ENCODE results near the gene SIN3B. TPM values are rescaled to one million over a fixed set of nuclear protein-coding genes. Genes with fewer than 3 reads are reported as not detected.

The SIN3B gene
- total RNA-seq, 1 donor from 2014 or later = 90.8 TPM

DNA sequence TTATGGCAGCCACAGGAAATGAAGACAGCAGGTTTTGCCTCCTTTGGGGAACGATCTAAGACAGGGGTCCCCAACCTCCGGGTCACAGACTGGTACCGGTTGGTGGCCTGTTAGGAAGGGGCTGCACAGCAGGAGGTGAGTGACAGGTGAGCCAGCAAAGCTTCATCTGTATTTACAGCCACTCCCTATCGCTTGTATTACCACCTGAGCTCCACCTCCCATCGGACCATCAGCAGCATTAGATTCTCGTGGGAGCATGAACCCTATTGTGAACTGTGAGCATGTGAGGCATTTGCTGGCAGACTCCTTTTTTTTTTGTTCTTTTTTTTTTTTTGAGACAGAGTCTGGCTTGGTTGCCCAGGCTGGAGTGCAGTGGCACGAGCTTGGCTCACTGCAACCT, 81.8 kb downstream of the SIN3B start:
- DNase-seq (ENCODE audit: low spot score) = no peak

DNA sequence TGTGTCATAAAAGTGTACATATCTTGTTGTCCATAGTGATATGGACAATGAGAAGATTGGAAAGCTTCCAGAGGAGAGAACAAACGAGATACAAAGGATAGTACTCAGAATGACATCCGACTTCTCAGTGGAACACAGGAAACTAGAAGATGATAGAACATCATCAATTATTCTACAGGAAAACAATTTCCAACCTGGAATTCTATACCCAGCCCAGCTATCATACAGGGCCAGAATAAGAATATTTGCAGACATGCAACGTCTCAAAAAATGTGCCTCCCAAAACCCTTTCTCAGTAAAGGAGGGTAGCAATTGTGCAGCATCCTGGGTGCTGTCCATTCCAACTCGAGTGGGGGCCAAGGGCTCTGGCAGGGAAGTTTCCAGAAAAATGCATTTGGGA, 83.6 kb downstream of the SIN3B start:
- no peak for DNase-seq (ENCODE audit: low spot score)

DNA sequence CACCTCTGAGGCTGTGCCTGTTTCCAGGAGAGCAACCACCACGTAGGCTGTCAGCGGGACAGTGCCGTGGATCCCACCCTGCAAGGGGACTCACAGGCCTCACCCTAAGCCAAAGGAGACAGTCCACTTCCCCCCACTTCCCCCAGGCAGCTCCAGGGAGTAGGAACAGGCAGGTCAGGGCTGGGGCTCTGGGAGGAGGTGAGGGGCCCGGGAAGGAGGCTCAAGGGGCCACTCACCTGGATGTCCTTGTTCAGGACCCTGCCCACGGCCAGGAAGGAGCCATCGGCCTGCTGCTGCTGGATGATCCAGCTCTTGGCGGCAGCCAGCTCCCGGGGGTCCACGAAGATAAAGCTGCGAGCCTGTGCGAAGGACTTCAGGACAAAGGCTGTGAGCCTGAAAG, 85.2 kb downstream of the SIN3B start:
- DNase-seq (ENCODE audit: low spot score) = no peak

DNA sequence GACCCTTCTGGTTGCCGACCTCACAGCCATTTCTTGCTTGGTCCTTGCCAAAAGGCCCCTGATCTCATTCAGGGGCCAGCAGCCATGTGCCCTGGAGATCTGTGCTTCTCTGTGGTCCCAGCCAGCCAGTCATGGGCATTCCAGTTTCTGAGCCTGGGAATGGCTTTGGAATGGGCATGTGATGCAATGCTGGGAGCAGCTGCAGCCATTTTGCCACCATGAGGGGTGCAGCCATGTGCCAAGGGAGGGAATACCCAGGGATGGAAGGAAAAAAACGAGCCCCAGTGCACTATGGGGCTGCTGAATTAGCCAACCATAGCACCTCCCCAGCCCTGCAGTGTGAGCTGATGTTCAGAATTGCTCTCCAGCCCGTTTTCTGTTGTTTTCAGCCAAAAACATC, 85.9 kb downstream of the SIN3B start:
- no peak for DNase-seq (ENCODE audit: low spot score)

DNA sequence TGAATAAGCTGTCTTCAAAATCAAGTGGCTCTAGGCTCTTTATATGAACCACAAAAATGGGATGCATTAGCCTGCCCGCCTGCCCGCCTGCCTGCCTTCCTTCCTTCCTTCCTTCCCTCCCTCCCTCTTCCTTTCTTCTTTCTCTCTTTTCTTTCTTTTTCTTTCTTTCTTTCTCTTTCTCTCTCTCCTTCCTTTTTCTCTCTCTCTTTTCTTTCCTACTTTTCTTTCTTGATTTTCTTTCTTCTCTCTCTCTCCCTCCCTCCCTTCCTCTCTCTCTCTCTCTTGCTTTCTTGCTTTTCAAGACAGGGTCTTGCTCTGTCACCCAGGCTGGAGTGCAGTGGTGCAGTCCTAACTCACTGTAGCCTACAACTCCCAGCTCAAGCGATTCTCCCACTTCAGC, 86.5 kb downstream of the SIN3B start:
- no peak for DNase-seq (ENCODE audit: low spot score)

DNA sequence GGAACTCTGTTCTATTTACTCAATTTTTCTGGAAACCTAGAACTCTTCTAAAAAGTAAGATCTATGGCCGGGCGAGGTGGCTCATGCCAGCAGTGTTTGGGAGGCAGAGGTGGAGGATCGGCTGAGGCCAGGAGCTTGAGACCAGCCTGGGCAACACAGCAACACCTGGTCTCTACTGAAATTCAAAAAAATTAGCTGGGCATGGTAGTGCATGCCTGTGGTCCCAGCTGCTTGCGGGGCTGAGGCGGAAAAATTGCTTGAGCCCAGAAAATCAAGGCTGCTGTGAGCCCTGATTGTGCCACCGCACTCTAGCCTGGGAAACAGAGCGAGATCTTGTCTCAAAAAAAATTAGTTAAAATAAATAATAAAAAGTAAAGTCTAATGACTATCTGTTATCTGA, 88.2 kb downstream of the SIN3B start:
- no peak for DNase-seq (ENCODE audit: low spot score)

DNA sequence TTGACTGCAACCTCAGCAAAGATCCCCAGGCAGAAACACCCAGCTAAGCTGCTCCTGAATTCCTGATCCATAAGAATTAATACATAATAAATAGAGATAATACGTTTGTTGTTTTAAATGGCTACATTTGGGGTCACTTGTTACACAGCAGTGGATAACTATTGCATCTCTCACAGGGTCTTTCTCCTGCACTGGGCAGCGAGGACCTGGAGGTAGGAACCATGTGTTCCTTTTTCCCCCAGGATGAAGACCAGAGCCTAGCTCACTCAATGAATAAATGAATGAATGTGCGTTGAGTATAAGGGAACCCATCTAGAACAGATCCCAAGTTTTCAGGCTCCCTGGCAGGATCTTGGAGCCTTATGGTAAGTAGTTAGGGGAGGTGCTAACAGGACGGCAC, 90.3 kb downstream of the SIN3B start:
- no peak for DNase-seq (ENCODE audit: low spot score)

DNA sequence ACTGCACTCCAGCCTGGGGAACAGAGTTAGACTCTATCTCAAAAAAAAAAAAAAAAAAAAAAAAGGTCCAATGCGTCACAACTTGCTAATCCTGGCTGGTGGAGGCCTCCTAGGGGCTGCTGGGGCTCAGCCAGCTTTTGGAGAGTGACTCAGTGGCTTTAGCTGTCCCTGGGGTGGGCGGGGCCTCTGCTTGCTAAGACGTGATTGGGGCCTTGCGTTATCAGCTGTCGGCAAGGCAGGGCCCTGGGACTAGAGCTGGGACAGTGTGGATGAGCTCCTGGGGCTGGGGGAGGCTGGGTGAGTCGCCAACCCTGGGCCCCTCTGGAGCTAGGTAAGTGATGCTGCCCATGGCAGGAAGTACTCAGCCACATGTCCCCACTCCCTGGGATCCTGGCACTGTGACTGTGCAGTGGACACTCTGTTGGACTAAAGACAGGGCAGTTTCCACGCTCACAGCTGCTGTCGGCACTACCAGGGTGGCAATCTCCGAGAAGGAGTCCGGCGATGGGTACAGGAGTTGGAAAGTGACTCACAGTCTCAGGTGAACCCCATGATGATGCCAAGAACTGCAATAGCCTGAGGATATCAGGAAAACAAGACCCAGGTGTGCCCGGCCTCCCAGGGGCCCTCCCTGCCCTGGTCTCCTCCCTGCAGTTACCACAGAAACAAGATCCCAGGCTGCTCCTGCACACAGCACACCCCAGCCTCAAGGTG, 91.8 kb downstream of the SIN3B start:
- no peak for DNase-seq (ENCODE audit: low spot score)

DNA sequence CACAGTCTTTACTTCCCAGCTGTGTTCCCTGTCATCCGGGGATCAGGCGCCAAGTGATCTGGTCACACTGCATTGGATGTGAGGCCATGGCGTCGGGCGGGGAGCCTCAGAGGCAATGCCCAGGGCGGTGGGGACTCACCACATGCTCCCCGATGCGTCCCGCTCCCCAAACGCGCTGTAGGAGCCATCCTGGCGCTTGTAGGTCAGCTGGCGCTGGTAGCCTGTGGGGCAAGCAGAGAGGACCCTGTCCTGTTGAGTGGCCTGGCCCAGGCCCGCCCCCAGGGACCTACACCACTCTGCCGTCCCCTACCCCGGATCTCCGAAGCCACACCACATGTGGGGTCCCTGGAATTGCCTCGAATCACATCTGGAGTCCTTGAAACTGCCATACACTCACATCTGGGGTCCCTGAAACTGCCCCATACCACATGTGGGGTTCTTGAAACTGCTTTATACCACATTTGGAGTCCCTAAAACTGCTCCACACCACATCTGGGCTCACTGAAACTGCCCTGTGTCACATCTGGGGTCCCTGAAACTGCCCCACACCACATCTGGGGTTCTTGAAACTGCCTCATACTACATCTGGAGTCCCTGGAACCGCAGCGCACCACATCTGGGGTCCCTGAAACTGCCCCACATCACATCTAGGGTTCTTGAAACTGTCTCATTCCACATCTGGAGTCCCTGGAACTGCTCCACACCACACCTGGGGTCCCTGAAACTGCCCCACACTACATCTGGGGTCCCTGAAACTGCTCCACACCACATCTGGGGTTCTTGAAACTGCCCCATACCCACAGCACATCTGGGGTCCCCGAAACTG, 92.8 kb downstream of the SIN3B start:
- no peak for DNase-seq (ENCODE audit: low spot score)

DNA sequence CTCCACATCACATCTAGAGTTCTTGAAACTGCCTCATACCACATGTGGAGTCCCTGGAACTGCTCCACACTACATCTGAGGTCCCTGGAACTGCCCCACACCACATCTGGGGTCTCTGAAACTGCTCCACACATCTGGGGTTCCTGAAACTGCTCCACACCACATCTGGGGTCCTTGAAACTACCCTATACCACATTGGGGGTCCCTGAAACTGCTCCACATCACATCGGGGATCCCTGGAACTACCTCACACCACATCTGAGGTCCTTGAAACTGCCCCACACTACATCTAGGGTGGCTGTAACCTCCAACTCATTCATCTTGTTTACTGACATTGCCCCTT, 93.4 kb downstream of the SIN3B start:
- no peak for DNase-seq (ENCODE audit: low spot score)

DNA sequence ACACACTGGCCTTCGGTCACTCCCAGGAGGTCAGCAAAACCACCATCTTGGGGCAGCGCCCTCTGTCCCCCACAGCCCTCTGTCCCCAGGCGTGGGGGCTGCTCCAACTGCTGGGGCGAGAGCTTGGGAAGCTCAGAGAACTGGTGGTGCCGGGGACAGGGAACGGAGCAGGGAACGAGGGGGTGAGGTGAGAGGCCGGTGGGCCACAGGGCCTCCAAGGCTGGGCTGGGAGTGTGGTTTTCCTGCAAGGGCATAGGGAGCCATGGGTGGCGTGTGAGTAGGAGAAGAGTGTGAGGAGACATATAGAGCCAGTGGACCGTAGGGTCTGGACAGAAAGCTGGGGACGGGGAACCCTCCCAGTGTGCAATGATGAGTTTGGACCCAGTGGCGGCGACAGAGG, 93.8 kb downstream of the SIN3B start:
- no peak for DNase-seq (ENCODE audit: low spot score)

DNA sequence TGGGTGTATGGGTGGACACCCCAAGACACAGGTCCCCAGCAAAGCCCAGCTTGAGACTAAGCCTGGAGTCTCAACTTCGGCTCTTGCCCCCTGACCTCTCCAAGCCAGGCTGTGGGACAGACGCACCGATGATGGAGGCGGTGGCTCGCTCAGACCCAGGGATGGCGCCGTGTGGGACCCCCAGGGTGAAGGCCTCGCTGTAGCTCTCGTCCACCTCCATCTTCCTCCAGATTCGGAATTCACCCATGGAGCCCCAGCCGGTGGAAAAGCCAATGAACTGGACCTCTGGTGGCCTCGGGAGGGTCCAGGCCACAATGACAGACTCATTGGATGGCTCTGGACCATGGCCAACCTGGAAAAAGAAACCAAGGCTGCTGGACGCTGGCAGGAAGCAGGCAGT, 98.7 kb downstream of the SIN3B start:
- no peak for DNase-seq (ENCODE audit: low spot score)

DNA sequence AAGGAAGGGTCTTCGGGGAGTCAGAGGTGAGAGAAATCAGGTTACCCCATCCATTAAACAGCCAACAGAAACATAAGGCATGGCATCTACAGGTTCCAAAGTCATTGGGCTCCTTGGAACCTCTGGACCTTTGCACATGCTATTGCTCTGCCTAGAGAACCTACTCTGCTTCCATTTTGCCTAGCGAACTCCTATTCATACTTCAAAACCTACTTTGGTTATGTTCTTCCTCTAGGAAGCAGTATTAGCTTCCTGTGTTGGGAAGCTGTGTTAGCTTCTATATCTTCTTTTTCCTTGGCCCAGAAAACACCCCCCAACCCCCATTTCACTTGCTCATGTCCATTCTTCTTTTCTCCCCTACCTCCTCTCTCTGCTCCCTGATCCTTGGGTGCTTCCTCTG, 99.2 kb downstream of the SIN3B start:
- no peak for DNase-seq (ENCODE audit: low spot score)

DNA sequence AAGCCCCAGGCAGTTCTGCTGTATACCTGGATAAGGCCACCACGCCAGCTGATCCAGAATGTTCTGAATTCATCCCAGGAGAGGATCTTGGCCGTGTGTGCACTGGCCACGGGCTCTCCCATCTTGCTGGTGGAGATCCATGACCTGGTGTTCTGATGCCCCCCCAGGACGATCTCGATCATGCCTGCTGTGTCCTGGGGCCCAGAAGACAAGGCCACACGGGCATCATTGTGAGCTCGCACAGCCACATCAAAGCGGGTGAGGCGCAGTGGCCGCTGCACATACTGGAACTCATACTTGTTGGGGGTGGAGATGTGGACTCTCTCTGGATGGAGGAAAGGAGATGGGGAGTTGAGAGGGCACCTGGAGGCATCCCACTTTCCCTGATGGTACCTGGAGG, 99.7 kb downstream of the SIN3B start:
- DNase-seq (ENCODE audit: low spot score) = no peak

Other genes starting within 250 kb of the SIN3B start
- 14.1 TPM for gene MED26, start 201.2 kb upstream of the SIN3B start, total RNA-seq
- 117 TPM for gene SMIM7, start 169.3 kb upstream of the SIN3B start, total RNA-seq
- 3.2 TPM for gene TMEM38A, start 168.3 kb upstream of the SIN3B start, total RNA-seq
- 2.2 TPM for gene NWD1, start 109.6 kb upstream of the SIN3B start, total RNA-seq
- gene F2RL3, start 59.6 kb downstream of the SIN3B start, total RNA-seq = 2.6 TPM
- gene CPAMD8, start 197.4 kb downstream of the SIN3B start, total RNA-seq = 51.8 TPM
- 10.8 TPM for gene HAUS8, start 246.1 kb downstream of the SIN3B start, total RNA-seq
- gene MYO9B, start 246.4 kb downstream of the SIN3B start, total RNA-seq = 77.3 TPM